Esophagus squamous epithelium (tissue), 5 donors: Measurements from ENCODE around the gene RERG. TPM values are rescaled to one million over a fixed set of nuclear protein-coding genes. Genes with fewer than 3 reads are reported as not detected.

ENCODE experiments used
- DNase-seq: peaks from one replicate; lab custom pipeline; 2025; lab: John Stamatoyannopoulos, UW
- H3K27ac ChIP-seq, 4 donors: fragments of 200-600 bp; sonication (generic); one replicate each; pipeline ENCODE4 v1.5.1; 2016 to 2019; ENCODE audit warnings: mild to moderate bottlenecking in 1 of 4
- H3K27me3 ChIP-seq, 4 donors: fragments of 200-600 bp; sonication (generic); 1 replicate in 3 of 4; 2 replicates in 1 of 4; pipeline versions ENCODE4 v1.5.1 to v1.6.0; 2017 to 2021; ENCODE audit warnings: antibody characterized with exemption in 1 of 4
- H3K36me3 ChIP-seq, 3 donors: fragments of 200-600 bp; sonication (generic); one replicate each; pipeline ENCODE4 v1.5.1; 2016 to 2019
- H3K4me1 ChIP-seq, 3 donors: fragments of 200-600 bp; sonication (generic); one replicate each; pipeline ENCODE4 v1.5.1; 2017 to 2019
- H3K4me3 ChIP-seq, 4 donors: fragments of 200-600 bp; sonication (generic); 1 replicate in 3 of 4; 2 replicates in 1 of 4; pipeline ENCODE4 v1.5.1; 2016 to 2019; ENCODE audit warnings: mild to moderate bottlenecking in 2 of 4, moderate library complexity in 1 of 4
- H3K9me3 ChIP-seq, 3 donors: fragments of 200-600 bp; sonication (generic); one replicate each; pipeline ENCODE4 v1.5.1; 2016 to 2019
- CTCF ChIP-seq, 6 experiments: fragments of 450-650 bp in 4 of 6; fragments of 200-600 bp in 2 of 6; sonication (generic) in 2 of 6; IDR thresholded peaks; one replicate each; pipeline ENCODE4 v1.5.1; 2016 to 2019; ENCODE audit warnings: antibody characterized with exemption in 6 of 6, mild to moderate bottlenecking in 4 of 6, moderate library complexity in 4 of 6
- POLR2A ChIP-seq, 4 donors: fragments of 450-650 bp; IDR thresholded peaks; one replicate each; pipeline ENCODE4 v1.6.1; 2017; ENCODE audit warnings: antibody characterized with exemption in 4 of 4, mild to moderate bottlenecking in 4 of 4, moderate library complexity in 3 of 4
- WGBS, 2 donors: methylation state at CpG; one replicate each; pipeline ENCODE4 v1.1.5; 2018; 5-methylcytosine and 5-hydroxymethylcytosine counted together
- intact Hi-C: fragments of 100-400 bp; cut with DNase I; formaldehyde crosslinking; loops from one replicate; pipeline ENCODE4 v1.15.0; 2022
- total RNA-seq, 4 donors: library from RNA; depleted of rRNA; stranded (reverse); fragments of >200 nt; gene quantifications; one replicate each; pipeline ENCODE4 v1.1.0, GENCODE V29; 2016
- donor health status: DM: yes; HTN: yes; CAD: no.

RERG gene
- total RNA-seq, 4 donors from 2014 or later = 1.4 to 15.1 (median 7.0) TPM

GRCh38 chr12:15116983-15117382 lies 104.2 kb downstream of the RERG start:
- no peak overlapping the region for H3K27ac ChIP-seq
- WGBS, 2 donors = 61 to 84% methylated on average over 1 of the region's 1 CpG

DNA sequence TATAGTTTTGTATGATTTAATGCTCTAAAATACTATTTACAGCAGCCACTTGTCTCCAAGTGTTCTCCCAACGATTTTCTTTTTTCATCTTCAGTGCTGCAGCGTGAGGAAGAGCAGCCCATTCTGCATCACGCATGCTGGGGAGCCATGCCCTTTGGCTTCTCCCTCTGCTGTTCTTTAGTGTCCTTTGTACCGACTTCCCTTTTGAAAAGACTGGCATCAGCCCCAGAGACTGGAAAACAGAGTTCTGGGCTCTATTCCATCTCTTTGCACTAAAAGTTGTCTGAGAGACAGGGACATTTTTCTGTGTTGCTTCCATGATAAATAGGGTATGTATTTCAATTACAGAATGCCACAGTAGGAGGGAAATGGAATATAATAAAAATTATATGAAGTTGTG lies 105.1 kb downstream of the RERG start:
- H3K36me3 ChIP-seq = no peaks in the 10 kb centered on the region
- no peak overlapping the region for H3K27ac ChIP-seq
- no peak for DNase-seq

More at GRCh38 chr12:15116983-15117382, 104.2 kb downstream of the RERG start:
- no peaks in the 10 kb centered on the region for H3K27me3 ChIP-seq
- H3K9me3 ChIP-seq = no peaks in the 10 kb centered on the region
- no peak for DNase-seq
- H3K4me3 ChIP-seq = no peak overlapping the region
- TF ChIP-seq POLR2A (IDR thresholded peaks at IDR 0.05) (no peak), CTCF (IDR thresholded peaks at IDR 0.05) (no peak)
- H3K36me3 ChIP-seq = no peaks in the 10 kb centered on the region
- intact Hi-C loops = no loop called here
- H3K4me1 ChIP-seq = no peaks in the 10 kb centered on the region

GRCh38 chr12:15115434-15115833 lies 105.8 kb downstream of the RERG start:
- H3K27me3 ChIP-seq = no peaks in the 10 kb centered on the region
- no peaks in the 10 kb centered on the region for H3K36me3 ChIP-seq
- no peaks in the 10 kb centered on the region for H3K4me1 ChIP-seq
- H3K4me3 ChIP-seq = no peak overlapping the region
- 87 to 93% methylated on average over 3 of the region's 3 CpGs for WGBS, 2 donors
- intact Hi-C loops = no loop called here
- H3K27ac ChIP-seq = no peak overlapping the region
- no peak for DNase-seq
- no peak for TF ChIP-seq POLR2A (IDR thresholded peaks at IDR 0.05)
- TF ChIP-seq CTCF (IDR thresholded peaks at IDR 0.05) = no peak
- H3K9me3 ChIP-seq = no peaks in the 10 kb centered on the region

More for the DNA sequence above, 105.1 kb downstream of the RERG start:
- WGBS, 2 donors = 24 to 45% methylated on average over 4 of the region's 4 CpGs
- intact Hi-C loops = no loop called here
- Histone ChIP-seq H3K9me3 (no peaks in the 10 kb centered on the region), H3K4me1 (no peaks in the 10 kb centered on the region), H3K27me3 (no peaks in the 10 kb centered on the region), H3K4me3 (no peak overlapping the region)
- TF ChIP-seq POLR2A (IDR thresholded peaks at IDR 0.05) (no peak), CTCF (IDR thresholded peaks at IDR 0.05) (no peak)

DNA sequence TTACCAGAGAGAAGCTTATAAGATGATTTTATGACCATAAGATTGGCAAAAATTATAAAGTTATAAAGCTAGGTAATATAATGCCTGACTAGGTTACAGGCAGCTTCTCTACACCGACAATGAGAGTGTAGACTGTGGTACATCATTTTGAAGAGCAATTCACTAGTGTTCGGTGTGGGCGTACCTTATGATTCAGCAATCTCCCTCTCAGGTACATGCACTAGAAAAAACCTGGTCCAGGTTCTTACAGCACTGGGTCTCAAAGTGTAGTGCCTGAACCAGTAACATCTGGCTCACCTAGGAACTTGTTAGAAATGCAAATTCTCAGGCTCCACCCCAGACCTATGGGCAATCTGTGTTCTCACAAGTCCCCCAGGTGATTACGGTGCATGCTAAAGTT lies 106.7 kb downstream of the RERG start:
- no peak overlapping the region for H3K4me3 ChIP-seq
- intact Hi-C loops = no loop called here
- no peaks in the 10 kb centered on the region for H3K9me3 ChIP-seq
- H3K27ac ChIP-seq = no peak overlapping the region
- 87 to 93% methylated on average over 4 of the region's 4 CpGs for WGBS, 2 donors
- H3K27me3 ChIP-seq = no peaks in the 10 kb centered on the region
- H3K36me3 ChIP-seq = no peaks in the 10 kb centered on the region
- H3K4me1 ChIP-seq = no peaks in the 10 kb centered on the region
- DNase-seq = no peak
- TF ChIP-seq POLR2A (IDR thresholded peaks at IDR 0.05) = no peak
- TF ChIP-seq CTCF (IDR thresholded peaks at IDR 0.05) = no peak

GRCh38 chr12:15092826-15093225 lies 128.4 kb downstream of the RERG start:
- no peak for TF ChIP-seq CTCF (IDR thresholded peaks at IDR 0.05)
- TF ChIP-seq POLR2A (IDR thresholded peaks at IDR 0.05) = no peak
- no peaks in the 10 kb centered on the region for H3K36me3 ChIP-seq
- no peak overlapping the region for H3K27ac ChIP-seq
- WGBS, 2 donors = 27 to 33% methylated on average over 1 of the region's 1 CpG
- no peaks in the 10 kb centered on the region for H3K9me3 ChIP-seq
- no peaks in the 10 kb centered on the region for H3K27me3 ChIP-seq
- intact Hi-C loops = no loop called here
- no peaks in the 10 kb centered on the region for H3K4me1 ChIP-seq
- H3K4me3 ChIP-seq = no peak overlapping the region
- DNase-seq = no peak
